ENCODE data around the gene MEIS1. TPM values are rescaled to one million over a fixed set of nuclear protein-coding genes. Genes with fewer than 3 reads are reported as not detected.

The MEIS1 gene
- total and polyA plus RNA-seq, 2 donors (not counting 3 experiments of a cell fraction or from before 2014, with no cell fraction given) = 10.0 to 26.5 TPM

DNA sequence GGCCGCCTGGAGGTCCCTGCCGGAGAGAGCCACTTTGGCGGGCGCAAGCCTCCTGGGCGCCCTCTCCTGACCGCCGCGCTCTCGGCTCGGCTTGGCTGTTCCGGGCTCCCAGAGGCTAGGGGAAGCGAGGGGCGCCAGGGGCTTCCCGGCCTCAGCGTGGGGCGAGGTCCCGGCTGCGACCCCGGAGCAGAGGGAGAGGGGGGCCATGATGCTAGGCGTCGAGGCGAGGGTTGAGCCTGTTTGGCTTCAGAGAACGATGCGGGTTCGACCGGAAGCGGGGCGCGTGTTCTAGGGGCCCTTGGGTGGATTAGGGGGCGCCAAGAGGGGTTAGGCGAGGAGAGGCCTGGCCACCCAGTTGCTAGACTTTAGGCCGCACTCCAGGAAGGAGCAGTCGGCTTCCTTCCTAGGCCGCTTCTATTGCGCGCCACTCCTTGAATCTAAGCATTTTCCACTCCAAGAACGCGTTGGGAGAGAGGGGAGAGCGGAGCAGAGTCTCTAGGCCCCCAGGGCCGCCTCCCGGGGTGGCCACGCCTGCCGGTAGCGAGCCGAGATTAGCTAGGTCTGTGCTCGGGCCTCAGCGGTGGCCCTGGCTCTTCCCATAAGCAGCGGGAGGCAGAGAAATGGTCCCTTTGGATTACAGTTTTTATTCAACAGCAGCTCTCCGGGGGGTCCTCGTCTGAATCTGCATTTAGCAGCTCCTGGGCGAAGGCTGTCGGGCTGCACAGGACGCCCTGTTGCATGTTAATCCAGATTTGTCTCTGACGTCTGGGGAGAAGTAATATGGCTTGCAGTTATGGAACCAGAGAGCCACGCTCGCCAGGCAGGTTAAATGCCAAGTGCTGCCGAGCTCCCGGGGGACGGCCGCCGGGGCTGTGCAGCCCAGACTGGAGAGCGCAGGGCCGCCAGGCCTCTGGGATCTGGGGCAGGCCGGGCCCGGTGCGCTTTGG lies 11.3 kb downstream of the MEIS1 start:
- no peak for DNase-seq (ENCODE audit: low read depth, low spot score)
- dilution Hi-C loops (cut with MboI; ENCODE audit: extremely low pct_ligation_motif_present, low sequenced_read_pairs) (no loop called here), intact Hi-C loops (cut with micrococcal nuclease) (no loop called here)
- Histone ChIP-seq H4K20me1 (replicated peaks; ENCODE audit: control insufficient read depth, extremely low read depth, insufficient read depth, low read length) (no peaks in the 10 kb centered on the region), H3K9me3 (replicated peaks; ENCODE audit: control insufficient read depth, insufficient read depth, low read length) (no peaks in the 10 kb centered on the region), H3K79me2 (ENCODE audit: control insufficient read depth, insufficient read depth, low read length) (no peaks in the 10 kb centered on the region), H2AFZ (ENCODE audit: low read depth, low read length) (peak overlapping the region; percentile 73), H3K4me2 (ENCODE audit: insufficient read depth, low read length) (peak overlapping the region; percentile 68), H3K9me1 (replicated peaks; ENCODE audit: control insufficient read depth, extremely low read depth, insufficient read depth, low read length) (no peaks in the 10 kb centered on the region), H3K9ac (replicated peaks; ENCODE audit: extremely low read depth, insufficient read depth, low read length) (peak overlapping the region; percentile 13), H3K27me3 (ENCODE audit: control insufficient read depth in 2 of 2, insufficient read depth in 2 of 2, low read length in 2 of 2) (no peaks in the 10 kb centered on the region), H3K36me3 (ENCODE audit: control insufficient read depth in 2 of 2, extremely low read depth in 1 of 2, insufficient read depth in 2 of 2, low read length in 2 of 2) (peaks cover 0 to 7% of the 10 kb centered on the region in 2 experiments), H3K27ac (ENCODE audit: insufficient read depth, low read depth, low read length) (no peak overlapping the region), H3K4me3 (replicated peaks in 1 of 3; ENCODE audit: insufficient read depth in 1 of 3, low read depth in 1 of 3, low read length in 3 of 3) (peak overlapping the region; percentile 3 to 46 (median 8)), H3K4me1 (ENCODE audit: control insufficient read depth, extremely low read depth, insufficient read depth, low read length) (peaks cover 3% of the 10 kb centered on the region)
- ChIA-PET POLR2A (interaction anchor here (0.6 kb wide), 1 partner anchor 9 kb away, joined by 4 read pairs; no protein-coding TSS in a partner anchor), CTCF (interaction anchor here (1.0 to 2.1 kb wide), 4 partner anchors 10 to 130 kb away, joined by 3 to 11 read pairs (median 7); partner anchors contain the start of gene MEIS1)
- BruUV-seq (replicated peaks) = no TSS peak
- TF ChIP-seq MYC (IDR thresholded peaks at IDR 0.05; ENCODE audit: low read depth, low read length) = no peak
- TF ChIP-seq, protein P1, sequence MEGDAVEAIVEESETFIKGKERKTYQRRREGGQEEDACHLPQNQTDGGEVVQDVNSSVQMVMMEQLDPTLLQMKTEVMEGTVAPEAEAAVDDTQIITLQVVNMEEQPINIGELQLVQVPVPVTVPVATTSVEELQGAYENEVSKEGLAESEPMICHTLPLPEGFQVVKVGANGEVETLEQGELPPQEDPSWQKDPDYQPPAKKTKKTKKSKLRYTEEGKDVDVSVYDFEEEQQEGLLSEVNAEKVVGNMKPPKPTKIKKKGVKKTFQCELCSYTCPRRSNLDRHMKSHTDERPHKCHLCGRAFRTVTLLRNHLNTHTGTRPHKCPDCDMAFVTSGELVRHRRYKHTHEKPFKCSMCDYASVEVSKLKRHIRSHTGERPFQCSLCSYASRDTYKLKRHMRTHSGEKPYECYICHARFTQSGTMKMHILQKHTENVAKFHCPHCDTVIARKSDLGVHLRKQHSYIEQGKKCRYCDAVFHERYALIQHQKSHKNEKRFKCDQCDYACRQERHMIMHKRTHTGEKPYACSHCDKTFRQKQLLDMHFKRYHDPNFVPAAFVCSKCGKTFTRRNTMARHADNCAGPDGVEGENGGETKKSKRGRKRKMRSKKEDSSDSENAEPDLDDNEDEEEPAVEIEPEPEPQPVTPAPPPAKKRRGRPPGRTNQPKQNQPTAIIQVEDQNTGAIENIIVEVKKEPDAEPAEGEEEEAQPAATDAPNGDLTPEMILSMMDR (IDR thresholded peaks at IDR 0.05; ENCODE audit: extremely low read depth in 1 of 2, insufficient read depth in 1 of 2, low read depth in 1 of 2, low read length in 2 of 2) = peak; percentile 19 to 51
- FAIRE-seq = no peak

DNA sequence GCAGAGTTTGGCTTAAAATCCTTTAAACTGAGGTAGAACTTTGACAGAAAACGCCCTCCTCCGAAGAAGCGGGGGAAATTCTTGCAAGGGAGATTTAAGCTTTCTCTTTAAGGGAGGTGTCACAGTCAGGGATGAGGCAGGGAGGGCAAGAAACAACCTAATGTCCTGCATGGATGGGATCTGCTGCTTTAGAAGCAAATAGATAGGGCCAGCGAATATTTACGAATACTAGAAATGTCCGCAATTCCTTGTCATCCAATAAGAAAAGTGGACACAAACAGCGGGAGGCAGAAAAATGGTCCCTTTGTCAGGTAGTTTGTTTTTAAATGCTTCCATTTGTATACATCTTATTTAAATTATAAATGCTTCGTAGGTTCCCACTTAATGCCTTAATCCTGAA lies 12.0 kb downstream of the MEIS1 start:
- Histone ChIP-seq H3K9me1 (replicated peaks; ENCODE audit: control insufficient read depth, extremely low read depth, insufficient read depth, low read length) (no peaks in the 10 kb centered on the region), H3K27me3 (ENCODE audit: control insufficient read depth in 2 of 2, insufficient read depth in 2 of 2, low read length in 2 of 2) (no peaks in the 10 kb centered on the region), H3K36me3 (ENCODE audit: control insufficient read depth in 2 of 2, extremely low read depth in 1 of 2, insufficient read depth in 2 of 2, low read length in 2 of 2) (peaks cover 0 to 5% of the 10 kb centered on the region in 2 experiments), H3K79me2 (ENCODE audit: control insufficient read depth, insufficient read depth, low read length) (no peaks in the 10 kb centered on the region), H3K4me3 (replicated peaks in 1 of 3; ENCODE audit: insufficient read depth in 1 of 3, low read depth in 1 of 3, low read length in 3 of 3) (no peak overlapping the region), H3K4me1 (ENCODE audit: control insufficient read depth, extremely low read depth, insufficient read depth, low read length) (peaks cover 3% of the 10 kb centered on the region), H4K20me1 (replicated peaks; ENCODE audit: control insufficient read depth, extremely low read depth, insufficient read depth, low read length) (no peaks in the 10 kb centered on the region), H3K9ac (replicated peaks; ENCODE audit: extremely low read depth, insufficient read depth, low read length) (no peak overlapping the region), H3K9me3 (replicated peaks; ENCODE audit: control insufficient read depth, insufficient read depth, low read length) (no peaks in the 10 kb centered on the region), H2AFZ (ENCODE audit: low read depth, low read length) (no peak overlapping the region), H3K27ac (ENCODE audit: insufficient read depth, low read depth, low read length) (no peak overlapping the region), H3K4me2 (ENCODE audit: insufficient read depth, low read length) (no peak overlapping the region)
- ChIA-PET CTCF (no interaction called here), POLR2A (no interaction called here)
- dilution Hi-C loops (cut with MboI; ENCODE audit: extremely low pct_ligation_motif_present, low sequenced_read_pairs) = no loop called here
- intact Hi-C loops (cut with micrococcal nuclease) = no loop called here
- no peak for FAIRE-seq
- TF ChIP-seq, protein P1 (IDR thresholded peaks at IDR 0.05; ENCODE audit: extremely low read depth in 1 of 2, insufficient read depth in 1 of 2, low read depth in 1 of 2, low read length in 2 of 2) = no peak
- TF ChIP-seq JUN (IDR thresholded peaks at IDR 0.05; ENCODE audit: borderline replicate concordance, insufficient read depth, insufficient read length, low read depth) (no peak), FOS (IDR thresholded peaks at IDR 0.05; ENCODE audit: borderline replicate concordance, insufficient read depth, low read length) (no peak), EZH2 (IDR thresholded peaks at IDR 0.05; ENCODE audit: borderline replicate concordance, low read depth, low read length, severe bottlenecking) (no peak), MYC (IDR thresholded peaks at IDR 0.05; ENCODE audit: low read depth, low read length) (no peak), POLR2A (IDR thresholded peaks at IDR 0.05; ENCODE audit: low read depth, low read length) (no peak), GATA2 (IDR thresholded peaks at IDR 0.05; ENCODE audit: insufficient read depth, insufficient read length, low read depth, low read length) (no peak), POLR2AphosphoS5 (IDR thresholded peaks at IDR 0.05; ENCODE audit: insufficient read depth, low read depth, low read length) (no peak)
- TF ChIP-seq, protein P2, sequence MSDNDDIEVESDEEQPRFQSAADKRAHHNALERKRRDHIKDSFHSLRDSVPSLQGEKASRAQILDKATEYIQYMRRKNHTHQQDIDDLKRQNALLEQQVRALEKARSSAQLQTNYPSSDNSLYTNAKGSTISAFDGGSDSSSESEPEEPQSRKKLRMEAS (IDR thresholded peaks at IDR 0.05; ENCODE audit: insufficient read depth, insufficient read length) = no peak
- no peak for DNase-seq (ENCODE audit: low read depth, low spot score)
- no TSS peak for BruUV-seq (replicated peaks)

Measured in endothelial cell of umbilical vein (primary cell).